Measurements from ENCODE around the gene ANKRD28.

ANKRD28 gene

DNA sequence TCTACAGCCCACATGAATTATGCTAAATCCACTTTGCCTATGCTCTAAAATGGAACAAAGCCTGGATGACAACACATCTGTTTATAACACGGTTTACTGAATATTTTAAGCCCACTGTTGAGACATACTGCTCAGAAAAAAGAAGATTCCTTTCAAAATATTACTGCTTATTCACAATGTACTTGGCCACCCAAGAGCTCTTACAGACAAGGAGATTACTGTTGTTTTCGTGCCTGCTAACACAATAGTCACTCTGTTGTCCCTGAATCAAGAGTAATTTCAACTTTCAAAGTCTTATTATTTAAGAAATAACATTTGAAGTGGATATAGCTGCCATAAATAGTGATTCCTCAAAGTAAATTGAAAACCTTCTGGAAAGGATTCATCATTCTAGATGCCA lies 70.9 kb downstream of the ANKRD28 start:
- no CpG with 5 or more reads among the region's 2 CpGs for WGBS (ENCODE audit: extremely low coverage, insufficient coverage, low lambda C conversion rate)
- no peak overlapping the region for H4K8ac ChIP-seq (ENCODE audit: low read depth, low read length)
- no peak overlapping the region for H2BK15ac ChIP-seq (replicated peaks; ENCODE audit: low read depth)
- no peak overlapping the region for H3K56ac ChIP-seq (ENCODE audit: low read length)
- H3K4me2 ChIP-seq (ENCODE audit: low read length): no peak overlapping the region
- no peak overlapping the region for H2BK5ac ChIP-seq (ENCODE audit: low read length)
- no peak overlapping the region for H3K4ac ChIP-seq (ENCODE audit: low read depth, low read length)
- H3K18ac ChIP-seq (ENCODE audit: low read length): no peak overlapping the region
- H3K4me3 ChIP-seq (ENCODE audit: low read length): no peak overlapping the region
- no peak overlapping the region for H3K23ac ChIP-seq (ENCODE audit: low read length)
- H3K79me2 ChIP-seq (ENCODE audit: control insufficient read depth, insufficient read depth, low read length): no peaks in the 10 kb centered on the region
- no peak overlapping the region for H2BK120ac ChIP-seq (ENCODE audit: low read depth, low read length)
- no peak overlapping the region for H3K9ac ChIP-seq (ENCODE audit: low read length)
- H4K5ac ChIP-seq (ENCODE audit: low read length): no peak overlapping the region
- H3K27me3 ChIP-seq (ENCODE audit: insufficient read depth, low read length, poor library complexity): no peaks in the 10 kb centered on the region
- no peaks in the 10 kb centered on the region for H3K36me3 ChIP-seq (ENCODE audit: control insufficient read depth, insufficient read depth, low read length)
- no peak for DNase-seq
- H2AK5ac ChIP-seq (ENCODE audit: low read length): no peak overlapping the region
- no peaks in the 10 kb centered on the region for H3K4me1 ChIP-seq (ENCODE audit: control insufficient read depth, low read depth, low read length)
- H3K79me1 ChIP-seq (ENCODE audit: low read length): no peaks in the 10 kb centered on the region
- H3K27ac ChIP-seq (ENCODE audit: low read depth, low read length): no peak overlapping the region

DNA sequence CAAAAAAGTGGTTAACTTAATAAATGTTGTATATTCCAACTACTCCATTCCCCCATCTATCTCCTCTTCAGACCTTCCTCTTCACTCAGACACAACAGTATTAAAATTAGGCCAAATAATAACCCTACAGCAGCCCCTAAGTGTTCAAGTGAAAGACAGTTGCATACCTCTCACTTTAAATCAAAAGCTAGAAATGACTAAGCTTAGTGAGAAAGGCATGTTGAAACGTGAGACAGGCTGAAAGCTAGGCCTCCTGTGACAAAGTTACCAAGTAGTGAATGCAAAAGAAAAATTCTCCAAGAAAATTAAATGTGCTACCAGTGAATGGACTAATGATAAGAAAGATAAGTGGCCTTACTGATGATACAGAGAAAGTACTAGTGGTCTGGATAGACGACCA lies 71.7 kb downstream of the ANKRD28 start:
- no peak overlapping the region for H3K23ac ChIP-seq (ENCODE audit: low read length)
- no peak overlapping the region for H3K27ac ChIP-seq (ENCODE audit: low read depth, low read length)
- H3K18ac ChIP-seq (ENCODE audit: low read length): no peak overlapping the region

DNA sequence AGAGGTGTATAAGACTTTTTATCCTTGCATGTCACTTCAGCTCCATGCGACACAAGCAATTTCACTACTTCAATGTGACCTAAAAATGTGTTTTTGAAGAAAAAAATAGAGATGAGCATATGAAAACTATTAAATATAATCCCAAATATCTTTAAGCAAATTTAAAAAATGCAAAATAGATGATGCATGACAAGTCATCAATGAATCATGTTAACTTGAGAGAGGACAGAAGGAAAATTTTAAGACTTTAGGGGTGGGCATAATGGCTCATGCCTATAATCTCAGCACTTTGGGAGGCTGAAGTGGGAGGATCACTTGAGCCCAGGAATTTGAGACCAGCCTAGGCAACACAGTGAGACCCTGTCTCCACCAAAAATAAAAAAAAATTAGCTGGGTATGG lies 73.3 kb downstream of the ANKRD28 start:
- no CpG with 5 or more reads among the region's 1 CpG for WGBS (ENCODE audit: extremely low coverage, insufficient coverage, low lambda C conversion rate)
- Histone ChIP-seq H2BK15ac (replicated peaks; ENCODE audit: low read depth) (no peak overlapping the region), H2AK5ac (ENCODE audit: low read length) (no peak overlapping the region), H3K56ac (ENCODE audit: low read length) (no peak overlapping the region), H3K4ac (ENCODE audit: low read depth, low read length) (no peak overlapping the region), H2BK5ac (ENCODE audit: low read length) (no peak overlapping the region), H3K27me3 (ENCODE audit: insufficient read depth, low read length, poor library complexity) (no peaks in the 10 kb centered on the region), H3K18ac (ENCODE audit: low read length) (no peak overlapping the region), H4K5ac (ENCODE audit: low read length) (no peak overlapping the region), H3K9ac (ENCODE audit: low read length) (no peak overlapping the region), H3K79me1 (ENCODE audit: low read length) (no peaks in the 10 kb centered on the region), H2BK120ac (ENCODE audit: low read depth, low read length) (no peak overlapping the region), H3K4me1 (ENCODE audit: control insufficient read depth, low read depth, low read length) (no peaks in the 10 kb centered on the region), H4K8ac (ENCODE audit: low read depth, low read length) (no peak overlapping the region), H3K4me2 (ENCODE audit: low read length) (no peak overlapping the region), H3K79me2 (ENCODE audit: control insufficient read depth, insufficient read depth, low read length) (no peaks in the 10 kb centered on the region), H3K23ac (ENCODE audit: low read length) (no peak overlapping the region), H3K27ac (ENCODE audit: low read depth, low read length) (no peak overlapping the region), H3K4me3 (ENCODE audit: low read length) (no peak overlapping the region), H3K36me3 (ENCODE audit: control insufficient read depth, insufficient read depth, low read length) (no peaks in the 10 kb centered on the region)
- no peak for DNase-seq

More for the DNA sequence above, 71.7 kb downstream of the ANKRD28 start:
- Histone ChIP-seq H3K36me3 (ENCODE audit: control insufficient read depth, insufficient read depth, low read length) (no peaks in the 10 kb centered on the region), H3K4me1 (ENCODE audit: control insufficient read depth, low read depth, low read length) (no peaks in the 10 kb centered on the region), H3K9ac (ENCODE audit: low read length) (no peak overlapping the region), H3K4ac (ENCODE audit: low read depth, low read length) (no peak overlapping the region), H2BK120ac (ENCODE audit: low read depth, low read length) (no peak overlapping the region), H2BK15ac (replicated peaks; ENCODE audit: low read depth) (no peak overlapping the region), H4K8ac (ENCODE audit: low read depth, low read length) (no peak overlapping the region), H3K56ac (ENCODE audit: low read length) (no peak overlapping the region), H4K5ac (ENCODE audit: low read length) (no peak overlapping the region), H3K27me3 (ENCODE audit: insufficient read depth, low read length, poor library complexity) (no peaks in the 10 kb centered on the region), H3K79me2 (ENCODE audit: control insufficient read depth, insufficient read depth, low read length) (no peaks in the 10 kb centered on the region), H3K4me2 (ENCODE audit: low read length) (no peak overlapping the region), H2AK5ac (ENCODE audit: low read length) (no peak overlapping the region), H2BK5ac (ENCODE audit: low read length) (no peak overlapping the region), H3K4me3 (ENCODE audit: low read length) (no peak overlapping the region), H3K79me1 (ENCODE audit: low read length) (no peaks in the 10 kb centered on the region)
- peak; percentile 10 for DNase-seq
- WGBS (ENCODE audit: extremely low coverage, insufficient coverage, low lambda C conversion rate): no CpG with 5 or more reads among the region's 2 CpGs

DNA sequence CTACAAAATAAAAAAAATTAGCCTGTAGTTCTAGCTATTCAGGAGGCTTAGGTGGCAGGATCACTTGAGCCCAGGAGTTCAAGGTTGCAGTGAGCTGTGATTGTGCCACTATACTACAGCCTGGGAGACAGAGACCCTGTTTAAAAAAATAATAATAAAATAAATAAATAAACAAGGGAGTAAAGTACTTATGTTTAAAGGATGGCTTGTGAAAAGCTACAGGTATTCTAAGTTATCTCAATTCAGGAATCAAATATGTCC lies 74.2 kb downstream of the ANKRD28 start:
- Histone ChIP-seq H3K4me3 (ENCODE audit: low read length) (no peak overlapping the region), H2BK5ac (ENCODE audit: low read length) (no peak overlapping the region), H3K79me1 (ENCODE audit: low read length) (no peaks in the 10 kb centered on the region), H3K79me2 (ENCODE audit: control insufficient read depth, insufficient read depth, low read length) (no peaks in the 10 kb centered on the region), H2BK120ac (ENCODE audit: low read depth, low read length) (no peak overlapping the region), H3K36me3 (ENCODE audit: control insufficient read depth, insufficient read depth, low read length) (no peaks in the 10 kb centered on the region), H3K18ac (ENCODE audit: low read length) (no peak overlapping the region), H3K4me1 (ENCODE audit: control insufficient read depth, low read depth, low read length) (no peaks in the 10 kb centered on the region), H3K23ac (ENCODE audit: low read length) (no peak overlapping the region), H3K27ac (ENCODE audit: low read depth, low read length) (no peak overlapping the region), H4K8ac (ENCODE audit: low read depth, low read length) (no peak overlapping the region), H3K9ac (ENCODE audit: low read length) (no peak overlapping the region), H3K27me3 (ENCODE audit: insufficient read depth, low read length, poor library complexity) (no peaks in the 10 kb centered on the region), H2AK5ac (ENCODE audit: low read length) (no peak overlapping the region), H3K56ac (ENCODE audit: low read length) (no peak overlapping the region), H2BK15ac (replicated peaks; ENCODE audit: low read depth) (no peak overlapping the region), H4K5ac (ENCODE audit: low read length) (no peak overlapping the region), H3K4me2 (ENCODE audit: low read length) (no peak overlapping the region), H3K4ac (ENCODE audit: low read depth, low read length) (no peak overlapping the region)
- no peak for DNase-seq

DNA sequence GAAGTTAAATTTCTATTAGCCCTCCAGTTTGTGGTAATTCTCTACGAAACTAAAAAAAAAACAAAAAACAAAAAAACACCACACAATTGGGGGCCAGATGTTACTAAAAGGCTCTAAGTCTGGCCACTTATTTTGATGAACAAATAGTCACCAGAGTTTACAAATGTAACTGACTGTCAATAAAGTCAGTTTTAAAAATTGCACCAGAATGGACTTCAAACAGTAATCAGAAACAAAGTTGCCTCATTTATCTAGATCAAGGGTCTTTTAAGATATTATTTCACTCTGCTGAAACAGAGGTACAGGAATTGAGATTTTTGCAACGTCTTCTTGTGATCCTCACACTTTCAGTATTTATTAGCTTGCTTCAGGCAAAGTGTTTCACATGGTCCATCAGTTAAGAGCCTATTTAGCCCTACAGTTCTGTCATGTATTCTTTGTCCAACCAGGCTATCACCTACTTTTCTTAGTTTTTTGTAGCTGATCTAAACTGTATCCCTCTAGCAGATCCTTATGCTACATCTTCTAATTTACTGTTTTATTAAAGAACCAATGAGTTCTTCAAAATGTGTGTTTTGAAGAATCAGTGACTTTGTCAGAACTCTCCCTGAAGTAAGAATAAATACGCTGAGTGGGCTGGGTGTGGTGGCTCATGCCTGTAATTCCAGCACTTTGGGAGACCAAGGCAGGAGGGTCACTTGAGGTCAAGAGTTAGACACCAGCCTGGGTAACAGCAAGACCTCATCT lies 74.7 kb downstream of the ANKRD28 start:
- no peaks in the 10 kb centered on the region for H3K4me1 ChIP-seq (ENCODE audit: control insufficient read depth, low read depth, low read length)
- H3K4me3 ChIP-seq (ENCODE audit: low read length): no peak overlapping the region
- no peak overlapping the region for H2BK120ac ChIP-seq (ENCODE audit: low read depth, low read length)
- H4K8ac ChIP-seq (ENCODE audit: low read depth, low read length): no peak overlapping the region
- H4K5ac ChIP-seq (ENCODE audit: low read length): no peak overlapping the region
- no peak overlapping the region for H2BK5ac ChIP-seq (ENCODE audit: low read length)
- no peak overlapping the region for H3K18ac ChIP-seq (ENCODE audit: low read length)
- no peak overlapping the region for H2AK5ac ChIP-seq (ENCODE audit: low read length)
- no peaks in the 10 kb centered on the region for H3K36me3 ChIP-seq (ENCODE audit: control insufficient read depth, insufficient read depth, low read length)
- H3K79me1 ChIP-seq (ENCODE audit: low read length): no peaks in the 10 kb centered on the region
- no peak overlapping the region for H3K56ac ChIP-seq (ENCODE audit: low read length)
- H3K4ac ChIP-seq (ENCODE audit: low read depth, low read length): no peak overlapping the region
- WGBS (ENCODE audit: extremely low coverage, insufficient coverage, low lambda C conversion rate): no CpG with 5 or more reads among the region's 3 CpGs
- no peak overlapping the region for H3K23ac ChIP-seq (ENCODE audit: low read length)
- no peak overlapping the region for H3K9ac ChIP-seq (ENCODE audit: low read length)
- no peak for DNase-seq
- H3K79me2 ChIP-seq (ENCODE audit: control insufficient read depth, insufficient read depth, low read length): no peaks in the 10 kb centered on the region
- H3K27ac ChIP-seq (ENCODE audit: low read depth, low read length): no peak overlapping the region
- H3K4me2 ChIP-seq (ENCODE audit: low read length): no peak overlapping the region
- H2BK15ac ChIP-seq (replicated peaks; ENCODE audit: low read depth): no peak overlapping the region
- H3K27me3 ChIP-seq (ENCODE audit: insufficient read depth, low read length, poor library complexity): no peaks in the 10 kb centered on the region

DNA sequence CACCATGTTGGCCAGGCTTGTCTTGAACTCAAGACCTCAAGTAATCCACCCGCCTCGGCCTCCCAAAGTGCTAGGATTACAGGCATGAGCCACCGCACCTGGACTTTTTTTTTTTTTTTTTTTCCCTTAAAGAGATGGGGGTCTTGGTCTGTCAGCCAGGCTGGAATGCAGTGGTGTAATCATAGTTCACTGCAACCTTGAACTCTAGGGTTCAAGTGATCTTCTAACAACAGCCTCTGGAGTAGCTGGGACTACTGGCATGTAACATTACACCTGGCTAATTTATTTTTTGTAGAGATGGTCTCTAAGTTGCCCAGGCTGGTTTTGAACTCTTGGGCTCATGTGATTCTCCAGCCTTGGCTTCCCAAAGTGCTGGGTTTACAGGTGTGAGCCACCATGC lies 81.6 kb downstream of the ANKRD28 start:
- Histone ChIP-seq H3K4me3 (ENCODE audit: low read length) (no peak overlapping the region), H2BK15ac (replicated peaks; ENCODE audit: low read depth) (no peak overlapping the region), H2BK120ac (ENCODE audit: low read depth, low read length) (no peak overlapping the region), H3K4ac (ENCODE audit: low read depth, low read length) (no peak overlapping the region), H3K9ac (ENCODE audit: low read length) (no peak overlapping the region), H3K27ac (ENCODE audit: low read depth, low read length) (no peak overlapping the region), H3K4me2 (ENCODE audit: low read length) (no peak overlapping the region), H3K23ac (ENCODE audit: low read length) (no peak overlapping the region), H4K8ac (ENCODE audit: low read depth, low read length) (no peak overlapping the region), H3K36me3 (ENCODE audit: control insufficient read depth, insufficient read depth, low read length) (no peaks in the 10 kb centered on the region), H2BK5ac (ENCODE audit: low read length) (no peak overlapping the region), H3K79me1 (ENCODE audit: low read length) (no peaks in the 10 kb centered on the region), H3K27me3 (ENCODE audit: insufficient read depth, low read length, poor library complexity) (no peaks in the 10 kb centered on the region), H3K18ac (ENCODE audit: low read length) (no peak overlapping the region), H2AK5ac (ENCODE audit: low read length) (no peak overlapping the region), H3K79me2 (ENCODE audit: control insufficient read depth, insufficient read depth, low read length) (no peaks in the 10 kb centered on the region), H4K5ac (ENCODE audit: low read length) (no peak overlapping the region), H3K56ac (ENCODE audit: low read length) (no peak overlapping the region), H3K4me1 (ENCODE audit: control insufficient read depth, low read depth, low read length) (no peaks in the 10 kb centered on the region)
- WGBS (ENCODE audit: extremely low coverage, insufficient coverage, low lambda C conversion rate): no CpG with 5 or more reads among the region's 3 CpGs
- no peak for DNase-seq

All from mesendoderm (in vitro differentiated cells).